NB4 (cell line): ENCODE results near the gene CCDC122.

ENCODE experiments used
- CTCF ChIP-seq: IDR thresholded peaks from one replicate; pipeline ENCODE4 v1.5.1; 2012; ENCODE audit warnings: low read depth, low read length
- POLR2A ChIP-seq: IDR thresholded peaks from 2 replicates; pipeline ENCODE4 v1.6.1; 2011; ENCODE audit warnings: mild to moderate bottlenecking; ENCODE audit not compliant: insufficient read length; ENCODE audit errors: extremely low read depth

GRCh38 chr13:43802511-43802910 lies 77.0 kb downstream of the CCDC122 start:
- TF ChIP-seq CTCF (no peak), POLR2A (no peak)
